SW480 (cell line): ENCODE results near the gene ZNF524.
"Not testable (repeated sequence)": the region's sequence is repeated elsewhere in the genome, so short reads cannot be mapped to it uniquely, and the experiment has no call there.

ENCODE experiments used
- DNase-seq: peaks from one replicate; pipeline ENCODE4 v3.0.0-alpha.2; 2016; ENCODE audit warnings: low spot score

ZNF524 gene

GRCh38 chr19:55599842-55600661, at the start of gene ZNF524:
Gene ZNF524, plus strand, starts transcription at chr19:55600288. Its CDS starts 1,825 bp downstream, at chr19:55602113.
- peak; percentile 94 for DNase-seq

GRCh38 chr19:55550321-55550650, 49.8 kb upstream of the ZNF524 start:
- no peak for DNase-seq

- no peak for DNase-seq
These were observed 47.9 kb upstream of the ZNF524 start for GRCh38 chr19:55552206-55552605.

- DNase-seq = peak; percentile 80
These were observed 47.5 kb upstream of the ZNF524 start for GRCh38 chr19:55552620-55553019.

- peak; percentile 39 for DNase-seq
These were observed 46.6 kb upstream of the ZNF524 start for GRCh38 chr19:55553217-55554182.

GRCh38 chr19:55554302-55554701, 45.8 kb upstream of the ZNF524 start:
- no peak for DNase-seq

- DNase-seq = no peak
These were observed 45.3 kb upstream of the ZNF524 start for GRCh38 chr19:55554741-55555152.

GRCh38 chr19:55559684-55560083, 40.4 kb upstream of the ZNF524 start:
- DNase-seq = no peak

- no peak for DNase-seq
These were observed 36.8 kb upstream of the ZNF524 start for GRCh38 chr19:55563261-55563690.

GRCh38 chr19:55566823-55567222, 33.3 kb upstream of the ZNF524 start:
- no peak for DNase-seq

- no peak for DNase-seq
These were observed 32.3 kb upstream of the ZNF524 start for GRCh38 chr19:55567708-55568328.

- DNase-seq = not testable (repeated sequence)
These were observed 30.6 kb upstream of the ZNF524 start for GRCh38 chr19:55569477-55569876.

- DNase-seq = not testable (repeated sequence)
These were observed 26.2 kb upstream of the ZNF524 start for GRCh38 chr19:55573929-55574328.

- no peak for DNase-seq
These were observed 23.3 kb upstream of the ZNF524 start for GRCh38 chr19:55576746-55577145.

- DNase-seq = no peak
These were observed 21.9 kb upstream of the ZNF524 start for GRCh38 chr19:55578031-55578760.

- DNase-seq = no peak
These were observed 21.0 kb upstream of the ZNF524 start for GRCh38 chr19:55578761-55579747.

- DNase-seq = no peak
These were observed 20.1 kb upstream of the ZNF524 start for GRCh38 chr19:55579766-55580621.

- DNase-seq = peak; percentile 86
These were observed 19.4 kb upstream of the ZNF524 start, which contains the start of gene ZNF579 for GRCh38 chr19:55580628-55581144. Gene ZNF579, minus strand, starts transcription at chr19:55580848. Its CDS starts 1,209 bp downstream, at chr19:55579639.
